SK-N-MC (cell line): ENCODE data around the gene USP50.

Source experiments
- EZH2 ChIP-seq: fragments of 200-600 bp; sonication (generic); IDR thresholded peaks from one replicate; pipeline ENCODE4 v1.6.1; 2017; ENCODE audit warnings: antibody characterized with exemption
- FOXP2 ChIP-seq: optimal IDR thresholded peaks from 2 replicates; pipeline ENCODE3; 2011; ENCODE audit warnings: mild to moderate bottlenecking, moderate library complexity; ENCODE audit not compliant: insufficient read depth; ENCODE audit errors: extremely low read length, control extremely low read depth
- POLR2AphosphoS5 ChIP-seq: IDR thresholded peaks from 2 replicates; pipeline ENCODE4 v1.6.1; 2012; ENCODE audit warnings: mild to moderate bottlenecking, low read depth, low read length, borderline replicate concordance

- TF ChIP-seq EZH2 = no peak
- TF ChIP-seq POLR2AphosphoS5 = no peak
- TF ChIP-seq FOXP2 = no peak
These were observed 15.3 kb downstream of the USP50 start for GRCh38 chr15:50531163-50531562.
